IMR-90 (cell line): ENCODE measurements around the gene RNF166. TPM values are rescaled to one million over a fixed set of nuclear protein-coding genes. Genes with fewer than 3 reads are reported as not detected.

Source experiments
- ATAC-seq: fragments of 200-7000 bp; cut with Tn5 transposase; 2 replicates; pipeline ENCODE4 v1.9.1; 2020; ENCODE audit warnings: low read depth, mild to moderate bottlenecking, moderate library complexity
- BruUV-seq: library from RNA; stranded (reverse); fragments of 400-500 nt; replicated peaks from 2 replicates; lab custom pipeline; 2021; lab: Mats Ljungman, UMichigan
- CTCF ChIA-PET: fragments of 300-600 bp; formaldehyde crosslinking; extraction: SDS; loops from one replicate; lab custom pipeline; 2021; ENCODE audit warnings: antibody characterized with exemption; lab: Yijun Ruan, JAX
- POLR2A ChIA-PET: fragments of 300-600 bp; sonication (Branson Sonifier 250); formaldehyde crosslinking; loops from one replicate; lab custom pipeline; 2022; ENCODE audit warnings: antibody characterized with exemption; ENCODE audit not compliant: unreplicated experiment; lab: Charles Lee
- DNase-seq: peaks from one replicate; pipeline ENCODE4 v3.0.0; 2013
- H2AFZ ChIP-seq: replicated peaks from 2 replicates; pipeline ENCODE3; 2013; ENCODE audit warnings: low read length, mild to moderate bottlenecking; ENCODE audit not compliant: poor library complexity
- H2AK5ac ChIP-seq: 2 replicates; pipeline ENCODE4 v1.6.1; 2013; ENCODE audit warnings: low read depth, low read length, inconsistent platforms
- H2AK9ac ChIP-seq: replicated peaks from 2 replicates; pipeline ENCODE3; 2013; ENCODE audit warnings: mild to moderate bottlenecking, low read depth, low read length, moderate library complexity; ENCODE audit not compliant: poor library complexity
- H2BK120ac ChIP-seq: 2 replicates; pipeline ENCODE4 v1.6.1; 2013; ENCODE audit warnings: low read depth, low read length, inconsistent platforms
- H2BK15ac ChIP-seq: 3 replicates; pipeline ENCODE4 v1.6.1; 2013; ENCODE audit warnings: low read depth, low read length, inconsistent platforms
- H2BK20ac ChIP-seq: 2 replicates; pipeline ENCODE4 v1.6.1; 2013; ENCODE audit warnings: low read depth, mild to moderate bottlenecking, inconsistent platforms, low read length, moderate library complexity
- H2BK5ac ChIP-seq: 2 replicates; pipeline ENCODE4 v1.6.1; 2013; ENCODE audit warnings: mild to moderate bottlenecking, low read depth, low read length, inconsistent platforms; ENCODE audit not compliant: poor library complexity, severe bottlenecking
- H3K14ac ChIP-seq: replicated peaks from 2 replicates; pipeline ENCODE4 v1.6.1; 2013; ENCODE audit warnings: low read depth, low read length, inconsistent platforms
- H3K18ac ChIP-seq: 2 replicates; pipeline ENCODE4 v1.6.1; 2013; ENCODE audit warnings: low read depth, low read length, control low read depth
- H3K23ac ChIP-seq: 2 replicates; pipeline ENCODE4 v1.6.1; 2013; ENCODE audit warnings: low read depth, low read length, inconsistent platforms
- H3K27ac ChIP-seq: 2 replicates; pipeline ENCODE4 v1.5.1; 2013; ENCODE audit warnings: mild to moderate bottlenecking, control low read depth, low read length; ENCODE audit not compliant: insufficient read depth
- H3K27me3 ChIP-seq: 2 replicates; pipeline ENCODE4 v1.6.1; 2013; ENCODE audit warnings: low read length; ENCODE audit not compliant: control insufficient read depth, insufficient read depth
- H3K36me3 ChIP-seq: 2 replicates; pipeline ENCODE4 v1.6.1; 2013; ENCODE audit warnings: low read length, mixed read lengths; ENCODE audit not compliant: control insufficient read depth, insufficient read depth
- H3K4ac ChIP-seq: 2 replicates; pipeline ENCODE4 v1.6.1; 2013; ENCODE audit warnings: low read depth, low read length, inconsistent platforms
- H3K4me1 ChIP-seq: 2 replicates; pipeline ENCODE4 v1.6.1; 2013; ENCODE audit warnings: low read length, mixed read lengths; ENCODE audit not compliant: control insufficient read depth, insufficient read depth
- H3K4me2 ChIP-seq: 2 replicates; pipeline ENCODE4 v1.6.1; 2013; ENCODE audit warnings: low read depth, mild to moderate bottlenecking, control low read depth, low read length, moderate library complexity
- H3K4me3 ChIP-seq: 2 replicates; pipeline ENCODE4 v1.5.1; 2013; ENCODE audit warnings: low read depth, mild to moderate bottlenecking, control low read depth, low read length, moderate library complexity; ENCODE audit not compliant: insufficient read depth
- H3K56ac ChIP-seq: 2 replicates; pipeline ENCODE4 v1.6.1; 2013; ENCODE audit warnings: low read length, inconsistent platforms; ENCODE audit not compliant: insufficient read depth; ENCODE audit errors: extremely low read depth
- H3K79me1 ChIP-seq, 2 experiments: 2 replicates each; pipeline ENCODE4 v1.6.1; 2013; ENCODE audit warnings: low read length in 2 of 2, inconsistent platforms in 1 of 2, low read depth in 1 of 2
- H3K9ac ChIP-seq: 2 replicates; pipeline ENCODE4 v1.6.1; 2013; ENCODE audit warnings: low read depth, low read length, control low read depth
- H3K9me1 ChIP-seq: 2 replicates; pipeline ENCODE4 v1.6.1; 2013; ENCODE audit warnings: low read length, inconsistent platforms; ENCODE audit not compliant: insufficient read depth
- H3K9me3 ChIP-seq: 2 replicates; pipeline ENCODE4 v1.6.1; 2013; ENCODE audit warnings: low read length; ENCODE audit not compliant: control insufficient read depth, insufficient read depth
- H4K20me1 ChIP-seq: 2 replicates; pipeline ENCODE4 v1.6.1; 2013; ENCODE audit warnings: low read length, inconsistent platforms; ENCODE audit not compliant: insufficient read depth
- H4K5ac ChIP-seq: 2 replicates; pipeline ENCODE4 v1.6.1; 2013; ENCODE audit warnings: mild to moderate bottlenecking, low read depth, low read length, control low read depth
- H4K8ac ChIP-seq, 2 experiments: 2 replicates each; pipeline ENCODE4 v1.6.1; 2013; ENCODE audit warnings: low read depth in 2 of 2, low read length in 2 of 2, control low read depth in 1 of 2, inconsistent platforms in 1 of 2
- H4K91ac ChIP-seq: 2 replicates; pipeline ENCODE4 v1.6.1; 2013; ENCODE audit warnings: low read depth, low read length, inconsistent platforms; ENCODE audit not compliant: insufficient read depth
- BHLHE40 ChIP-seq: fragments of 150-350 bp; IDR thresholded peaks from 2 replicates; pipeline ENCODE4 v1.6.1; 2016; ENCODE audit warnings: mild to moderate bottlenecking, low read depth, low read length
- CEBPB ChIP-seq: IDR thresholded peaks from 2 replicates; pipeline ENCODE4 v1.6.1; 2012; ENCODE audit warnings: low read depth, low read length, improper control_type of control experiment
- ELK1 ChIP-seq: fragments of 150-350 bp; IDR thresholded peaks from 2 replicates; pipeline ENCODE4 v1.6.1; 2016; ENCODE audit warnings: low read depth, mild to moderate bottlenecking, low read length, moderate library complexity, borderline replicate concordance
- MAFK ChIP-seq: IDR thresholded peaks from 2 replicates; pipeline ENCODE4 v1.6.1; 2012; ENCODE audit warnings: low read depth, low read length, improper control_type of control experiment
- MAZ ChIP-seq: IDR thresholded peaks from 2 replicates; pipeline ENCODE4 v1.6.1; 2012; ENCODE audit warnings: low read depth, mild to moderate bottlenecking, low read length, improper control_type of control experiment, moderate library complexity, borderline replicate concordance
- NFE2L2 ChIP-seq: fragments of 150-350 bp; IDR thresholded peaks from 2 replicates; pipeline ENCODE4 v1.6.1; 2016; ENCODE audit warnings: low read depth, mild to moderate bottlenecking, low read length
- POLR2A ChIP-seq: IDR thresholded peaks from 2 replicates; pipeline ENCODE4 v1.6.1; 2012; ENCODE audit warnings: mild to moderate bottlenecking, low read depth, low read length
- RAD21 ChIP-seq: IDR thresholded peaks from 2 replicates; pipeline ENCODE4 v1.6.1; 2012; ENCODE audit warnings: low read length, improper control_type of control experiment
- RCOR1 ChIP-seq: IDR thresholded peaks from 2 replicates; pipeline ENCODE4 v1.6.1; 2012; ENCODE audit warnings: mild to moderate bottlenecking, low read length, improper control_type of control experiment; ENCODE audit not compliant: insufficient replicate concordance
- RFX5 ChIP-seq: IDR thresholded peaks from 2 replicates; pipeline ENCODE4 v1.8.0; 2012; ENCODE audit warnings: low read depth, mild to moderate bottlenecking, low read length, moderate library complexity
- USF2 ChIP-seq: fragments of 150-350 bp; IDR thresholded peaks from 2 replicates; pipeline ENCODE4 v1.6.1; 2017; ENCODE audit warnings: mild to moderate bottlenecking, antibody characterized with exemption, low read length, low read depth
- WGBS, 2 experiments: methylation state at CpG; one replicate each; pipeline versions ENCODE4 v1.1.5 to v1.1.7; 2013; ENCODE audit warnings: missing lambda C conversion rate in 2 of 2; ENCODE audit not compliant: insufficient read length in 1 of 2; ENCODE audit errors: extremely low coverage in 2 of 2; 5-methylcytosine and 5-hydroxymethylcytosine counted together
- dilution Hi-C: fragments of 300-500 bp; cut with HindIII; formaldehyde crosslinking; loops from one replicate; pipeline ENCODE4 v1.14.3; 2018; ENCODE audit warnings: low sequenced_read_pairs; ENCODE audit not compliant: unreplicated experiment
- in situ Hi-C: fragments of 300-500 bp; cut with MboI; formaldehyde crosslinking; loops from 3 replicates; pipeline ENCODE4 v1.14.3; 2019; ENCODE audit warnings: low sequenced_read_pairs, inconsistent platforms, mixed read lengths
- intact Hi-C: fragments of 100-400 bp; cut with micrococcal nuclease; formaldehyde crosslinking; loops from 2 replicates; pipeline ENCODE4 v1.10.0; 2022
- polyA plus RNA-seq, 3 experiments: library from polyadenylated mRNA; depleted of rRNA; stranded (reverse); fragments of >200 nt; gene quantifications; 2 replicates each; pipeline ENCODE4 v1.2.3, GENCODE V29; 2012; ENCODE audit warnings: low replicate concordance in 1 of 3
- total RNA-seq: library from RNA; depleted of rRNA; stranded (reverse); fragments of >200 nt; gene quantifications from 2 replicates; pipeline ENCODE4 v1.2.3, GENCODE V29; 2012

Gene RNF166
- total and polyA plus RNA-seq, 2 of the 4 experiments (the other 2 are of a cell fraction), result 8.1 to 17.4 TPM

- Histone ChIP-seq H3K14ac (no peak overlapping the region), H2BK120ac (no peak overlapping the region), H2BK5ac (no peak overlapping the region), H2AK5ac (no peak overlapping the region), H2BK15ac (no peak overlapping the region), H4K91ac (no peak overlapping the region), H3K36me3 (peaks cover 33% of the 10 kb centered on the region), H3K4me1 (peaks cover 8% of the 10 kb centered on the region), H3K4ac (no peak overlapping the region), H3K56ac (no peak overlapping the region), H3K79me1 (peaks cover 0 to 32% of the 10 kb centered on the region in 2 experiments; a peak in 3 of 4 replicates), H2AK9ac (peak overlapping the region; percentile 82), H4K5ac (no peak overlapping the region), H3K9me3 (no peaks in the 10 kb centered on the region), H2AFZ (no peak overlapping the region), H3K9me1 (no peaks in the 10 kb centered on the region; the same call in none of the 2 replicates), H3K27me3 (no peaks in the 10 kb centered on the region), H3K18ac (no peak overlapping the region), H3K4me2 (no peak overlapping the region), H4K8ac (no peak overlapping the region), H2BK20ac (no peak overlapping the region), H3K23ac (no peak overlapping the region), H3K9ac (no peak overlapping the region), H4K20me1 (no peaks in the 10 kb centered on the region; the same call in 1 of the 2 replicates), H3K4me3 (no peak overlapping the region), H3K27ac (no peak overlapping the region)
- dilution Hi-C loops (no loop called here), in situ Hi-C loops (no loop called here), intact Hi-C loops (no loop called here)
- WGBS, 2 experiments, result 95% methylated on average over 11 of the region's 25 CpGs; no CpG with 5 or more reads in 1 of the 2 experiments
- no peak for DNase-seq
- ChIA-PET CTCF (no interaction called here), POLR2A (no interaction called here)
- no peak for ATAC-seq
- BruUV-seq, result no TSS peak
- TF ChIP-seq MAZ, result no peak
- TF ChIP-seq MAFK, result no peak
- no peak for TF ChIP-seq NFE2L2
- no peak for TF ChIP-seq CEBPB
- TF ChIP-seq RAD21, result no peak
- TF ChIP-seq BHLHE40, result no peak
- TF ChIP-seq RFX5, result no peak
- no peak for TF ChIP-seq USF2
- TF ChIP-seq POLR2A, result no peak
- TF ChIP-seq RCOR1, result no peak
- no peak for TF ChIP-seq ELK1
These were observed 7.6 kb downstream of the RNF166 start for GRCh38 chr16:88698646-88699045.
